Common myeloid progenitor, CD34-positive (primary cell): ENCODE data around the gene SLC12A5.

Experiments used
- CTCF ChIA-PET: fragments of 350-600 bp; sonication (Branson Sonifier 250); formaldehyde crosslinking; loops from one replicate; lab custom pipeline; 2021; ENCODE audit warnings: antibody characterized with exemption; lab: Charles Lee
- POLR2A ChIA-PET: fragments of 350-600 bp; sonication (Branson Sonifier 250); formaldehyde crosslinking; loops from one replicate; lab custom pipeline; 2021; ENCODE audit warnings: antibody characterized with exemption; lab: Charles Lee
- DNase-seq, 3 donors: peaks; one replicate each; pipeline versions ENCODE4 v3.0.0 to v3.0.0-alpha.2; 2013
- H3K27ac ChIP-seq, 2 experiments: 1 replicate in 1 of 2; 2 replicates in 1 of 2; pipeline ENCODE4 v1.7.0; 2013; ENCODE audit warnings: inconsistent platforms in 2 of 2, low read length in 2 of 2, mild to moderate bottlenecking in 2 of 2, low read depth in 1 of 2, moderate library complexity in 1 of 2; ENCODE audit not compliant: severe bottlenecking in 2 of 2, insufficient read depth in 1 of 2, poor library complexity in 1 of 2
- H3K27me3 ChIP-seq, 5 experiments: replicated peaks in 2 of 5; 1 replicate in 3 of 5; 2 replicates in 2 of 5; pipeline versions ENCODE4 v1.6.1 to v1.7.0; 2013; ENCODE audit warnings: low read length in 4 of 5, mild to moderate bottlenecking in 2 of 5, moderate library complexity in 2 of 5, inconsistent platforms in 1 of 5; ENCODE audit not compliant: insufficient read depth in 5 of 5, control insufficient read depth in 4 of 5
- H3K36me3 ChIP-seq, 4 experiments: 1 replicate in 2 of 4; 2 replicates in 2 of 4; pipeline versions ENCODE4 v1.6.1 to v1.7.0; 2013; ENCODE audit warnings: low read length in 3 of 4, control low read depth in 1 of 4, mild to moderate bottlenecking in 1 of 4; ENCODE audit not compliant: control insufficient read depth in 4 of 4, insufficient read depth in 4 of 4
- H3K4me1 ChIP-seq, 4 experiments: 1 replicate in 3 of 4; 2 replicates in 1 of 4; pipeline versions ENCODE4 v1.6.1 to v1.7.1; 2013; ENCODE audit warnings: low read length in 3 of 4, mild to moderate bottlenecking in 3 of 4, control low read depth in 1 of 4, inconsistent platforms in 1 of 4, moderate library complexity in 1 of 4; ENCODE audit not compliant: control insufficient read depth in 4 of 4, insufficient read depth in 4 of 4; ENCODE audit errors: control extremely low read depth in 1 of 4
- H3K4me3 ChIP-seq, 7 experiments: 1 replicate in 4 of 7; 2 replicates in 3 of 7; pipeline versions ENCODE4 v1.5.1 to v1.7.0; 2013; ENCODE audit warnings: mild to moderate bottlenecking in 7 of 7, low read length in 6 of 7, moderate library complexity in 6 of 7, inconsistent platforms in 2 of 7, low read depth in 2 of 7, control low read depth in 1 of 7; ENCODE audit not compliant: insufficient read depth in 4 of 7, control insufficient read depth in 1 of 7; ENCODE audit errors: extremely low read depth in 1 of 7
- H3K9me3 ChIP-seq, 5 experiments: 1 replicate in 4 of 5; 2 replicates in 1 of 5; pipeline versions ENCODE4 v1.6.1 to v1.7.1; 2013; ENCODE audit warnings: low read length in 4 of 5, mild to moderate bottlenecking in 2 of 5, inconsistent platforms in 1 of 5, low read depth in 1 of 5, moderate library complexity in 1 of 5; ENCODE audit not compliant: control insufficient read depth in 4 of 5, insufficient read depth in 2 of 5; ENCODE audit errors: control extremely low read depth in 1 of 5
- WGBS: methylation state at CpG from one replicate; pipeline ENCODE4 v1.1.5; 2013; ENCODE audit not compliant: insufficient coverage; 5-methylcytosine and 5-hydroxymethylcytosine counted together

The SLC12A5 gene

DNA sequence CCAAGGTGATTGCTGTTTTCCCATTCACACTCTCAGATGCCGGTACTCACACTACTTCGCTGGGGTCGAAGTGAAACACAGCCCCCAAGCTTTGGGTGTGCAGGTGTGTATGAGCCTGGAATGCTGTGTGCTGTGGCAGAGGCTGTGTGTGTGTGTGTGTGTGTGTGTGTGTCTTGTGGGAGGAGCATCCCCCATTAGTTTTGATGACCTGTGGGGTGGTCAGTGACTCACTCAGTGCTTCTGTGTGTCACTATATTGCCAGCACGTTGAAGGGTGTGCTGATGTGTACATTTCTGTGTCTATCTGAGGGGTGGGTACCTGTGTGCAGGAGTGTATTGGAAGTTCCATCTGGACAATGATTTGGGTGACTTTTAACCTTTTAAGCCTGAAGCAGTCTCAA is 5.0 kb upstream of the SLC12A5 start:
- no CpG with 5 or more reads among the region's 4 CpGs for WGBS
- DNase-seq = no peak
- no peak overlapping the region for H3K27ac ChIP-seq
- peaks cover 0 to 17% (median 14%) of the 10 kb centered on the region in 4 experiments for H3K4me1 ChIP-seq
- no peak overlapping the region for H3K4me3 ChIP-seq
- no peaks in the 10 kb centered on the region for H3K36me3 ChIP-seq
- CTCF ChIA-PET = interaction anchor here (1.1 to 4.1 kb wide), 6 partner anchors 13 to 152 kb away, joined by 3 to 26 read pairs (median 6); no protein-coding TSS in a partner anchor
- POLR2A ChIA-PET = no interaction called here
- H3K9me3 ChIP-seq = no peaks in the 10 kb centered on the region
- peaks cover 0 to 68% (median 15%) of the 10 kb centered on the region in 5 experiments for H3K27me3 ChIP-seq

DNA sequence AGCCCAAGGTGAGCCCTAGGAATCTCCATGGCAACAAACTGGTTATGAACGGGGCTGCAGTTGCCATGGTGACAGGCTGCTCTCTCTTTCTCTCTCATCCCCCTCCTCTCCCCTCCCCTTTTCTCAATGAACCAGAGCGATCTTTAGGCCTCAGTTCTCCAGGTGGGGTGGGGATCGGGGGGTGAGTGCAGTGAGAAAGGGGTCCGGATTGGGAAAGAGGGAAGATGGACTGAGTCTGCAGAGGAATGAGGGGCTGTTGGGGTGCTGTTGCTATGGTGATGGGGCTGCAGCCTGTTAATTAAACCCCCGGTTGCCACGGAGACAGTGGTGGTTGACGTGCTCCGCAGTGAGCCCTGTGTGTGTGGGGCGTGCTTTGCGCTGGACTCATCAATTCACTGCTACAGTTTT is 3.6 kb upstream of the SLC12A5 start:
- ChIA-PET POLR2A (no interaction called here), CTCF (interaction anchor here (1.2 to 4.1 kb wide), 2 partner anchors 11 to 62 kb away, joined by 3 to 26 read pairs; no protein-coding TSS in a partner anchor)
- DNase-seq = no peak
- H3K4me3 ChIP-seq = no peak overlapping the region
- H3K4me1 ChIP-seq = peaks cover 0 to 17% (median 14%) of the 10 kb centered on the region in 4 experiments
- 76% methylated on average over 3 of the region's 10 CpGs for WGBS
- H3K27ac ChIP-seq = no peak overlapping the region
- H3K27me3 ChIP-seq = peaks cover 0 to 82% (median 21%) of the 10 kb centered on the region in 5 experiments
- no peaks in the 10 kb centered on the region for H3K36me3 ChIP-seq
- H3K9me3 ChIP-seq = no peaks in the 10 kb centered on the region

GRCh38 chr20:46027245-46027853 is 1.7 kb upstream of the SLC12A5 start:
- peak; percentile 42 to 73 (median 69) for DNase-seq
- CTCF ChIA-PET = interaction anchor here (0.7 to 1.7 kb wide), 6 partner anchors 9 to 39 kb away, joined by 3 to 7 read pairs (median 3); no protein-coding TSS in a partner anchor

DNA sequence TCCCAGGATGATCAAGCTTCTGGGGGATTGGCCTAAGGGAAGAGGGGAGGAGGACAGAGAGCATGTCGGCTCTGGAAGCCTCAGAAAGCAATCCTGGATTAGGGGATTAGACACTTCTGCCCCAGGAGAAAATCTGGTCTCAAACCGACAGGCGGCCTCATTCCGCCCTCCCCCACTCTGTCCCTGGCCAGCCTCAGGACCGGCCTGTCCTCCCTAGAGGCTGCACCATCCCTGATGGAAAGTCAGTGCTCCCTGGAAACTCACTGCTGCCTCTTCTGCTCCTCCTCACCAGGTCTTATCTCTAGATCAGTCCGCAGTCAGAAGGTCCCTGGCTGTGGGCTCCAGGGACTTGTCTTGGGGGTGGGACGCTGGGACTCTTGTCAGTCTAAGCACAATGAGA is 905 bp upstream of the SLC12A5 start:
- 83% methylated on average over 7 of the region's 7 CpGs for WGBS
- no peak overlapping the region for H3K27ac ChIP-seq
- H3K4me1 ChIP-seq = peaks cover 0 to 7% (median 3%) of the 10 kb centered on the region in 4 experiments
- H3K27me3 ChIP-seq = peaks cover 7 to 95% (median 33%) of the 10 kb centered on the region in 5 experiments
- no peak for DNase-seq
- no peaks in the 10 kb centered on the region for H3K36me3 ChIP-seq
- POLR2A ChIA-PET = no interaction called here
- H3K9me3 ChIP-seq = no peaks in the 10 kb centered on the region
- CTCF ChIA-PET = interaction anchor here (1.0 to 1.7 kb wide), 4 partner anchors 10 to 39 kb away, joined by 3 to 7 read pairs (median 4); no protein-coding TSS in a partner anchor
- H3K4me3 ChIP-seq = no peak overlapping the region

More at GRCh38 chr20:46027245-46027853, 1.7 kb upstream of the SLC12A5 start:
- Histone ChIP-seq H3K27ac (no peak overlapping the region), H3K4me1 (peaks cover 0 to 11% (median 7%) of the 10 kb centered on the region in 4 experiments), H3K9me3 (no peaks in the 10 kb centered on the region), H3K36me3 (no peaks in the 10 kb centered on the region), H3K4me3 (no peak overlapping the region), H3K27me3 (peaks cover under 1 to 93% (median 28%) of the 10 kb centered on the region in 5 experiments)
- WGBS = 34% methylated on average over 4 of the region's 4 CpGs
- POLR2A ChIA-PET = no interaction called here

GRCh38 chr20:46030284-46031013 is 1.4 kb downstream of the SLC12A5 start:
- 16% methylated on average over 30 of the region's 49 CpGs for WGBS
- H3K9me3 ChIP-seq = no peaks in the 10 kb centered on the region
- DNase-seq = no peak
- ChIA-PET CTCF (interaction anchor here (1.0 to 1.6 kb wide), 2 partner anchors 12 to 16 kb away, joined by 3 to 4 read pairs; no protein-coding TSS in a partner anchor), POLR2A (no interaction called here)
- no peak overlapping the region for H3K27ac ChIP-seq
- H3K4me1 ChIP-seq = peaks cover 0 to 7% (median 3%) of the 10 kb centered on the region in 4 experiments
- H3K4me3 ChIP-seq = no peak overlapping the region
- H3K27me3 ChIP-seq = peaks cover 9 to 99% (median 35%) of the 10 kb centered on the region in 5 experiments
- H3K36me3 ChIP-seq = no peaks in the 10 kb centered on the region

- Histone ChIP-seq H3K36me3 (no peaks in the 10 kb centered on the region), H3K4me1 (peaks cover 0 to 7% (median 3%) of the 10 kb centered on the region in 4 experiments), H3K27me3 (peaks cover 9 to 100% (median 35%) of the 10 kb centered on the region in 5 experiments), H3K27ac (no peak overlapping the region), H3K9me3 (no peaks in the 10 kb centered on the region), H3K4me3 (no peak overlapping the region)
- ChIA-PET POLR2A (no interaction called here), CTCF (no interaction called here)
- 19% methylated on average over 7 of the region's 11 CpGs for WGBS
- DNase-seq = no peak
Observed at GRCh38 chr20:46031014-46031569, 2.1 kb downstream of the SLC12A5 start.
